GM21576 (cell line): ENCODE data around the gene UBE2J1.

Experiments
- ATAC-seq: cut with Tn5 transposase; IDR thresholded peaks from one replicate; pipeline ENCODE4 v1.9.1; 2021; ENCODE audit warnings: mild to moderate bottlenecking, moderate library complexity; ENCODE audit not compliant: unreplicated experiment

The UBE2J1 gene

GRCh38 chr6:89368107-89368506 lies 15.6 kb upstream of the UBE2J1 start:
- no peak for ATAC-seq

GRCh38 chr6:89364586-89364985 lies 12.1 kb upstream of the UBE2J1 start:
- no peak for ATAC-seq

GRCh38 chr6:89361171-89361570 lies 8.6 kb upstream of the UBE2J1 start:
- no peak for ATAC-seq

GRCh38 chr6:89360415-89360999 lies 8.0 kb upstream of the UBE2J1 start:
- peak; percentile 46 for ATAC-seq

- no peak for ATAC-seq
Measured at GRCh38 chr6:89359561-89359960, 7.0 kb upstream of the UBE2J1 start.

- peak; percentile 56 for ATAC-seq
Measured at GRCh38 chr6:89357390-89357789, 4.9 kb upstream of the UBE2J1 start.

- ATAC-seq = no peak
Measured at GRCh38 chr6:89356642-89357170, 4.2 kb upstream of the UBE2J1 start.

- no peak for ATAC-seq
Measured at GRCh38 chr6:89355511-89356194, 3.1 kb upstream of the UBE2J1 start.

GRCh38 chr6:89353702-89354392 lies 1.3 kb upstream of the UBE2J1 start:
- ATAC-seq = no peak

- ATAC-seq = no peak
Measured at GRCh38 chr6:89353118-89353556, 615 bp upstream of the UBE2J1 start.

GRCh38 chr6:89351671-89352277 lies 748 bp downstream of the UBE2J1 start:
- ATAC-seq = no peak

- ATAC-seq = peak; percentile 35
Measured at GRCh38 chr6:89350281-89350966, 2.1 kb downstream of the UBE2J1 start.

GRCh38 chr6:89348372-89348771 lies 4.2 kb downstream of the UBE2J1 start:
- ATAC-seq = no peak

GRCh38 chr6:89347825-89348224 lies 4.7 kb downstream of the UBE2J1 start:
- ATAC-seq = no peak

GRCh38 chr6:89346433-89346832 lies 6.1 kb downstream of the UBE2J1 start:
- ATAC-seq = no peak

GRCh38 chr6:89339565-89339964 lies 13.0 kb downstream of the UBE2J1 start:
- no peak for ATAC-seq

GRCh38 chr6:89335164-89335563 lies 17.4 kb downstream of the UBE2J1 start:
- no peak for ATAC-seq

GRCh38 chr6:89330910-89331309 lies 21.6 kb downstream of the UBE2J1 start:
- ATAC-seq = no peak

GRCh38 chr6:89328976-89329375 lies 23.5 kb downstream of the UBE2J1 start:
- no peak for ATAC-seq

- no peak for ATAC-seq
Measured at GRCh38 chr6:89324304-89324703, 28.2 kb downstream of the UBE2J1 start.

GRCh38 chr6:89323511-89323971 lies 29.0 kb downstream of the UBE2J1 start:
- ATAC-seq = no peak
